B cell (primary cell): Measurements from ENCODE around the gene HIBADH. TPM values are rescaled to one million over a fixed set of nuclear protein-coding genes. Genes with fewer than 3 reads are reported as not detected.

ENCODE experiments used
- ATAC-seq: fragments of 200-7000 bp; cut with Tn5 transposase; one replicate; pipeline ENCODE4 v1.10.0; 2021; ENCODE audit warnings: low read depth, mild to moderate bottlenecking, moderate number of reproducible peaks, moderate library complexity
- CTCF ChIA-PET: fragments of 350-600 bp; sonication (Branson Sonifier 250); formaldehyde crosslinking; loops from one replicate; lab custom pipeline; 2021; ENCODE audit warnings: antibody characterized with exemption, inconsistent platforms; lab: Charles Lee
- POLR2A ChIA-PET: fragments of 350-600 bp; sonication (Branson Sonifier 250); formaldehyde crosslinking; loops from one replicate; lab custom pipeline; 2021; ENCODE audit warnings: antibody characterized with exemption; lab: Charles Lee
- DNase-seq: peaks from one replicate; pipeline ENCODE4 v3.0.0; 2013
- H2AFZ ChIP-seq: 2 replicates; pipeline ENCODE4 v1.6.1; 2012; ENCODE audit warnings: mild to moderate bottlenecking, low read depth, low read length; ENCODE audit not compliant: insufficient read depth, poor library complexity, severe bottlenecking
- H3K27ac ChIP-seq, 2 donors: 1 replicate in 1 of 2; 2 replicates in 1 of 2; pipeline ENCODE4 v1.5.1; 2012 to 2013; ENCODE audit warnings: low read length in 2 of 2, mild to moderate bottlenecking in 2 of 2, moderate library complexity in 1 of 2
- H3K27me3 ChIP-seq, 4 experiments: fragments of 200-600 bp in 1 of 4; sonication (generic) in 1 of 4; replicated peaks in 1 of 4; 1 replicate in 2 of 4; 2 replicates in 2 of 4; pipeline versions ENCODE4 v1.6.1 to v1.7.0; 2013 to 2016; ENCODE audit warnings: low read length in 3 of 4, mild to moderate bottlenecking in 2 of 4, mixed read lengths in 1 of 4, moderate library complexity in 1 of 4; ENCODE audit not compliant: insufficient read depth in 4 of 4, control insufficient read depth in 3 of 4; ENCODE audit errors: control extremely low read depth in 1 of 4
- H3K36me3 ChIP-seq, 2 experiments: replicated peaks in 1 of 2; 1 replicate in 1 of 2; 2 replicates in 1 of 2; pipeline versions ENCODE4 v1.6.1 to v1.7.1; 2013; ENCODE audit warnings: low read length in 1 of 2; ENCODE audit not compliant: insufficient read depth in 2 of 2, control insufficient read depth in 1 of 2; ENCODE audit errors: control extremely low read depth in 1 of 2, extremely low read depth in 1 of 2
- H3K4me1 ChIP-seq, 2 donors: fragments of 200-600 bp in 1 of 2; sonication (generic) in 1 of 2; 1 replicate in 1 of 2; 2 replicates in 1 of 2; pipeline versions ENCODE4 v1.5.1 to v1.6.1; 2013 to 2017; ENCODE audit warnings: low read length in 2 of 2; ENCODE audit not compliant: control insufficient read depth in 2 of 2, insufficient read depth in 2 of 2
- H3K4me2 ChIP-seq: replicated peaks from 2 replicates; pipeline ENCODE3; 2012; ENCODE audit warnings: mild to moderate bottlenecking, low read depth, low read length; ENCODE audit not compliant: poor library complexity, severe bottlenecking
- H3K4me3 ChIP-seq, 5 experiments: fragments of 200-600 bp in 1 of 5; sonication (generic) in 1 of 5; 1 replicate in 3 of 5; 2 replicates in 2 of 5; pipeline versions ENCODE4 v1.5.1 to v1.7.0; 2011 to 2016; ENCODE audit warnings: low read length in 4 of 5, mild to moderate bottlenecking in 4 of 5, low read depth in 2 of 5, control low read depth in 1 of 5, moderate library complexity in 1 of 5; ENCODE audit not compliant: insufficient read depth in 1 of 5; ENCODE audit errors: control extremely low read depth in 1 of 5, extremely low read depth in 1 of 5
- H3K79me2 ChIP-seq: fragments of 200-600 bp; sonication (generic); one replicate; pipeline ENCODE4 v1.6.0; 2016; ENCODE audit warnings: low read length; ENCODE audit not compliant: control insufficient read depth, insufficient read depth
- H3K9ac ChIP-seq: fragments of 200-600 bp; sonication (generic); 2 replicates; pipeline ENCODE4 v1.6.1; 2017; ENCODE audit warnings: mild to moderate bottlenecking, low read length, moderate library complexity
- H3K9me3 ChIP-seq, 3 donors: one replicate each; pipeline versions ENCODE4 v1.6.1 to v1.7.1; 2013; ENCODE audit warnings: low read length in 2 of 3; ENCODE audit not compliant: control insufficient read depth in 2 of 3, insufficient read depth in 1 of 3; ENCODE audit errors: control extremely low read depth in 1 of 3
- H4K20me1 ChIP-seq: 2 replicates; pipeline ENCODE4 v1.6.0; 2012; ENCODE audit warnings: mild to moderate bottlenecking, low read length; ENCODE audit not compliant: insufficient read depth, control insufficient read depth, poor library complexity, severe bottlenecking
- H3K27ac Mint-ChIP-seq: one replicate; pipeline ENCODE4 v1.8.0; 2021; ENCODE audit warnings: mixed read lengths
- H3K27me3 Mint-ChIP-seq: one replicate; pipeline ENCODE4 v1.8.0; 2021; ENCODE audit warnings: mixed read lengths
- H3K4me1 Mint-ChIP-seq: one replicate; pipeline ENCODE4 v1.8.0; 2021; ENCODE audit warnings: mixed read lengths
- H3K4me3 Mint-ChIP-seq: one replicate; pipeline ENCODE4 v1.8.0; 2021; ENCODE audit warnings: mixed read lengths
- H3K9me3 Mint-ChIP-seq: one replicate; pipeline ENCODE4 v1.8.0; 2022; ENCODE audit warnings: mixed read lengths; ENCODE audit not compliant: insufficient read depth
- CTCF ChIP-seq: fragments of 200-600 bp; IDR thresholded peaks from one replicate; pipeline ENCODE4 v1.8.0; 2022; ENCODE audit warnings: antibody characterized with exemption, mild to moderate bottlenecking
- EZH2 ChIP-seq: IDR thresholded peaks from 2 replicates; pipeline ENCODE4 v1.6.1; 2012; ENCODE audit warnings: borderline replicate concordance, low read depth, mild to moderate bottlenecking, moderate library complexity, low read length; ENCODE audit not compliant: insufficient read depth, poor library complexity, severe bottlenecking
- WGBS: methylation state at CpG from one replicate; pipeline ENCODE4 v1.1.5; 2013; ENCODE audit warnings: missing lambda C conversion rate; ENCODE audit not compliant: insufficient coverage; 5-methylcytosine and 5-hydroxymethylcytosine counted together
- intact Hi-C: fragments of 100-400 bp; cut with micrococcal nuclease; formaldehyde crosslinking; loops from one replicate; pipeline ENCODE4 v1.10.0; 2022
- polyA plus RNA-seq: library from polyadenylated mRNA; depleted of rRNA; stranded (reverse); fragments of >200 nt; gene quantifications from 2 replicates; pipeline ENCODE4 v1.2.3, GENCODE V29; 2012
- total RNA-seq, 2 donors: library from RNA; stranded (reverse); fragments of 120-200 nt in 1 of 2; gene quantifications; 1 replicate in 1 of 2; 2 replicates in 1 of 2; pipeline versions ENCODE4 v1.2.3 to v1.2.4, GENCODE V29; 2013 to 2022

The HIBADH gene
- total and polyA plus RNA-seq, 2 donors (not counting 1 experiment from before 2014, with no cell fraction given): 6.9 to 14.1 TPM

- ChIA-PET POLR2A (interaction anchor here (0.9 kb wide), 1 partner anchor 9 kb away, joined by 3 read pairs; no protein-coding TSS in a partner anchor), CTCF (no interaction called here)
- H3K4me1 ChIP-seq: no peaks in the 10 kb centered on the region
- no peaks in the 10 kb centered on the region for H3K9me3 ChIP-seq
- intact Hi-C loops: no loop called here
- H3K4me3 Mint-ChIP-seq: no peak overlapping the region
- H3K79me2 ChIP-seq: no peaks in the 10 kb centered on the region
- no peak overlapping the region for H3K4me2 ChIP-seq
- H3K9me3 Mint-ChIP-seq: no peaks in the 10 kb centered on the region
- ATAC-seq: no peak
- no peaks in the 10 kb centered on the region for H3K36me3 ChIP-seq
- DNase-seq: no peak
- no peak overlapping the region for H3K27ac ChIP-seq
- no peaks in the 10 kb centered on the region for H4K20me1 ChIP-seq
- no peak overlapping the region for H3K9ac ChIP-seq
- H3K4me3 ChIP-seq: no peak overlapping the region
- peaks cover 11% of the 10 kb centered on the region for H3K4me1 Mint-ChIP-seq
- H3K27me3 Mint-ChIP-seq: no peaks in the 10 kb centered on the region
- no peaks in the 10 kb centered on the region for H3K27me3 ChIP-seq
- no peak overlapping the region for H2AFZ ChIP-seq
- H3K27ac Mint-ChIP-seq: no peak overlapping the region
- WGBS: 80% methylated on average over 1 of the region's 4 CpGs
- TF ChIP-seq EZH2 (no peak), CTCF (no peak)
Observed at GRCh38 chr7:27641581-27642230, 21.0 kb downstream of the HIBADH start.

- Mint-ChIP-seq H3K4me1 (peaks cover 11% of the 10 kb centered on the region), H3K27ac (no peak overlapping the region), H3K9me3 (no peaks in the 10 kb centered on the region), H3K27me3 (no peaks in the 10 kb centered on the region), H3K4me3 (no peak overlapping the region)
- TF ChIP-seq CTCF (no peak), EZH2 (no peak)
- Histone ChIP-seq H3K36me3 (no peaks in the 10 kb centered on the region), H3K27me3 (no peaks in the 10 kb centered on the region), H2AFZ (no peak overlapping the region), H4K20me1 (no peaks in the 10 kb centered on the region), H3K27ac (no peak overlapping the region), H3K4me1 (no peaks in the 10 kb centered on the region), H3K9me3 (no peaks in the 10 kb centered on the region), H3K4me2 (no peak overlapping the region), H3K79me2 (no peaks in the 10 kb centered on the region), H3K9ac (no peak overlapping the region), H3K4me3 (no peak overlapping the region)
- ChIA-PET CTCF (no interaction called here), POLR2A (no interaction called here)
- intact Hi-C loops: no loop called here
- ATAC-seq (no peak), DNase-seq (no peak)
- WGBS: no CpG with 5 or more reads among the region's 5 CpGs
Observed at GRCh38 chr7:27640884-27641574, 21.7 kb downstream of the HIBADH start.
